Activated CD8-positive, alpha-beta T cell treated with anti-CD3 and anti-CD28 coated beads for 36 hours (primary cell): ENCODE results near the gene FRS2. TPM values are rescaled to one million over a fixed set of nuclear protein-coding genes. Genes with fewer than 3 reads are reported as not detected.

Experiments used
- ATAC-seq: fragments of 200-7000 bp; cut with Tn5 transposase; one replicate; pipeline ENCODE4 v1.10.0; 2021; ENCODE audit warnings: mild to moderate bottlenecking, moderate library complexity
- CTCF ChIA-PET: fragments of 350-600 bp; sonication (Branson Sonifier 250); formaldehyde crosslinking; loops from one replicate; lab custom pipeline; 2021; ENCODE audit warnings: antibody characterized with exemption; lab: Charles Lee
- POLR2A ChIA-PET: fragments of 350-600 bp; sonication (Branson Sonifier 250); formaldehyde crosslinking; loops from one replicate; lab custom pipeline; 2021; ENCODE audit warnings: antibody characterized with exemption; lab: Charles Lee
- DNase-seq: peaks from one replicate; pipeline ENCODE4 v3.0.0-alpha.2; 2020
- H3K27ac Mint-ChIP-seq: one replicate; pipeline ENCODE4 v1.8.0; 2021; ENCODE audit warnings: mild to moderate bottlenecking, mixed read lengths
- H3K27me3 Mint-ChIP-seq: one replicate; pipeline ENCODE4 v1.8.0; 2021; ENCODE audit warnings: mixed read lengths
- H3K36me3 Mint-ChIP-seq: one replicate; pipeline ENCODE4 v1.8.0; 2021; ENCODE audit warnings: low read depth, mixed read lengths
- H3K4me1 Mint-ChIP-seq: one replicate; pipeline ENCODE4 v1.8.0; 2021; ENCODE audit warnings: low read depth, mixed read lengths
- H3K4me3 Mint-ChIP-seq: one replicate; pipeline ENCODE4 v1.8.0; 2021; ENCODE audit warnings: mild to moderate bottlenecking, moderate library complexity, mixed read lengths
- H3K9me3 Mint-ChIP-seq: one replicate; pipeline ENCODE4 v1.8.0; 2021; ENCODE audit warnings: mixed read lengths
- CTCF ChIP-seq: fragments of 200-600 bp; IDR thresholded peaks from one replicate; pipeline ENCODE4 v1.8.0; 2022; ENCODE audit warnings: antibody characterized with exemption, mild to moderate bottlenecking
- intact Hi-C: fragments of 100-400 bp; cut with micrococcal nuclease; formaldehyde crosslinking; loops from one replicate; pipeline ENCODE4 v1.10.0; 2022
- total RNA-seq, 2 experiments: library from RNA; stranded (reverse); gene quantifications; one replicate each; pipeline ENCODE4 v1.2.3, GENCODE V29; 2021

Gene FRS2
- total RNA-seq, 2 experiments from 2014 or later, result 8.3 to 10.5 TPM

- POLR2A ChIA-PET, result no interaction called here
- H3K9me3 Mint-ChIP-seq, result no peaks in the 10 kb centered on the region
- no peak for TF ChIP-seq CTCF
- intact Hi-C loops, result no loop called here
- CTCF ChIA-PET, result no interaction called here
- DNase-seq, result no peak
- H3K36me3 Mint-ChIP-seq, result no peaks in the 10 kb centered on the region
- H3K4me1 Mint-ChIP-seq, result no peaks in the 10 kb centered on the region
- peaks cover 5% of the 10 kb centered on the region for H3K27me3 Mint-ChIP-seq
- no peak overlapping the region for H3K4me3 Mint-ChIP-seq
- H3K27ac Mint-ChIP-seq, result no peak overlapping the region
- no peak for ATAC-seq
Measured at GRCh38 chr12:69457433-69457832, 12.8 kb upstream of the FRS2 start.

- H3K4me1 Mint-ChIP-seq, result no peaks in the 10 kb centered on the region
- TF ChIP-seq CTCF, result no peak
- H3K27ac Mint-ChIP-seq, result no peak overlapping the region
- ChIA-PET CTCF (interaction anchor here (1.4 kb wide), 1 partner anchor 79 kb away, joined by 3 read pairs; no protein-coding TSS in a partner anchor), POLR2A (no interaction called here)
- DNase-seq, result no peak
- H3K27me3 Mint-ChIP-seq, result peaks cover 6% of the 10 kb centered on the region
- intact Hi-C loops, result no loop called here
- no peaks in the 10 kb centered on the region for H3K36me3 Mint-ChIP-seq
- H3K9me3 Mint-ChIP-seq, result no peaks in the 10 kb centered on the region
- ATAC-seq, result no peak
- no peak overlapping the region for H3K4me3 Mint-ChIP-seq
Measured at GRCh38 chr12:69459477-69459876, 10.7 kb upstream of the FRS2 start.

GRCh38 chr12:69464428-69464827 is 5.8 kb upstream of the FRS2 start:
- POLR2A ChIA-PET, result no interaction called here
- Mint-ChIP-seq H3K36me3 (no peaks in the 10 kb centered on the region), H3K9me3 (no peaks in the 10 kb centered on the region), H3K27ac (no peak overlapping the region), H3K4me1 (no peaks in the 10 kb centered on the region), H3K4me3 (no peak overlapping the region), H3K27me3 (peaks cover 4% of the 10 kb centered on the region)
- intact Hi-C loops, result no loop called here
- ATAC-seq, result no peak
- DNase-seq, result no peak
- CTCF ChIA-PET, result interaction anchor here (0.6 kb wide), 1 partner anchor 12 kb away, joined by 3 read pairs; no protein-coding TSS in a partner anchor
- no peak for TF ChIP-seq CTCF

- H3K27me3 Mint-ChIP-seq, result peaks cover 1% of the 10 kb centered on the region
- no peak overlapping the region for H3K4me3 Mint-ChIP-seq
- ATAC-seq (no peak), DNase-seq (no peak)
- H3K9me3 Mint-ChIP-seq, result no peaks in the 10 kb centered on the region
- ChIA-PET POLR2A (no interaction called here), CTCF (no interaction called here)
- TF ChIP-seq CTCF, result no peak
- H3K4me1 Mint-ChIP-seq, result peaks cover 9% of the 10 kb centered on the region
- intact Hi-C loops, result no loop called here
- no peaks in the 10 kb centered on the region for H3K36me3 Mint-ChIP-seq
- H3K27ac Mint-ChIP-seq, result no peak overlapping the region
Measured at GRCh38 chr12:69466867-69467266, 3.3 kb upstream of the FRS2 start.

GRCh38 chr12:69467366-69467765 is 2.8 kb upstream of the FRS2 start:
- TF ChIP-seq CTCF, result no peak
- H3K27ac Mint-ChIP-seq, result no peak overlapping the region
- POLR2A ChIA-PET, result no interaction called here
- H3K4me3 Mint-ChIP-seq, result no peak overlapping the region
- peaks cover 1% of the 10 kb centered on the region for H3K27me3 Mint-ChIP-seq
- CTCF ChIA-PET, result no interaction called here
- no peaks in the 10 kb centered on the region for H3K36me3 Mint-ChIP-seq
- intact Hi-C loops, result no loop called here
- no peak for ATAC-seq
- no peaks in the 10 kb centered on the region for H3K9me3 Mint-ChIP-seq
- H3K4me1 Mint-ChIP-seq, result peaks cover 14% of the 10 kb centered on the region
- no peak for DNase-seq
